Ishikawa (cell line): ENCODE results near the gene USP32.

Experiments used
- EGR1 ChIP-seq: IDR thresholded peaks from 2 replicates; pipeline ENCODE4 v1.6.1; 2012
- EP300 ChIP-seq: IDR thresholded peaks from 2 replicates; pipeline ENCODE4 v1.6.1; 2012; ENCODE audit warnings: borderline replicate concordance
- FOXM1 ChIP-seq: IDR thresholded peaks from 2 replicates; pipeline ENCODE4 v1.6.1; 2012; ENCODE audit warnings: low read depth, borderline replicate concordance
- MAX ChIP-seq: IDR thresholded peaks from 2 replicates; pipeline ENCODE4 v1.6.1; 2012
- RAD21 ChIP-seq: IDR thresholded peaks from 2 replicates; pipeline ENCODE4 v1.6.1; 2012; ENCODE audit warnings: low read depth
- TAF1 ChIP-seq: IDR thresholded peaks from 2 replicates; pipeline ENCODE4 v1.6.1; 2012; ENCODE audit warnings: low read depth, mild to moderate bottlenecking
- TCF12 ChIP-seq: IDR thresholded peaks from 2 replicates; pipeline ENCODE4 v1.6.1; 2012; ENCODE audit warnings: low read depth
- YY1 ChIP-seq: IDR thresholded peaks from 2 replicates; pipeline ENCODE4 v1.6.1; 2012; ENCODE audit warnings: low read depth

GRCh38 chr17:60363700-60364405 is 28.1 kb downstream of the USP32 start:
- TF ChIP-seq TCF12 (no peak), EGR1 (no peak), EP300 (no peak), TAF1 (no peak), RAD21 (no peak), MAX (no peak), FOXM1 (no peak), YY1 (no peak)
